ENCODE data around the gene GALNT5. TPM values are rescaled to one million over a fixed set of nuclear protein-coding genes. Genes with fewer than 3 reads are reported as not detected.

Gene GALNT5
- total RNA-seq, 1 donor from 2014 or later, result 5.3 TPM

DNA sequence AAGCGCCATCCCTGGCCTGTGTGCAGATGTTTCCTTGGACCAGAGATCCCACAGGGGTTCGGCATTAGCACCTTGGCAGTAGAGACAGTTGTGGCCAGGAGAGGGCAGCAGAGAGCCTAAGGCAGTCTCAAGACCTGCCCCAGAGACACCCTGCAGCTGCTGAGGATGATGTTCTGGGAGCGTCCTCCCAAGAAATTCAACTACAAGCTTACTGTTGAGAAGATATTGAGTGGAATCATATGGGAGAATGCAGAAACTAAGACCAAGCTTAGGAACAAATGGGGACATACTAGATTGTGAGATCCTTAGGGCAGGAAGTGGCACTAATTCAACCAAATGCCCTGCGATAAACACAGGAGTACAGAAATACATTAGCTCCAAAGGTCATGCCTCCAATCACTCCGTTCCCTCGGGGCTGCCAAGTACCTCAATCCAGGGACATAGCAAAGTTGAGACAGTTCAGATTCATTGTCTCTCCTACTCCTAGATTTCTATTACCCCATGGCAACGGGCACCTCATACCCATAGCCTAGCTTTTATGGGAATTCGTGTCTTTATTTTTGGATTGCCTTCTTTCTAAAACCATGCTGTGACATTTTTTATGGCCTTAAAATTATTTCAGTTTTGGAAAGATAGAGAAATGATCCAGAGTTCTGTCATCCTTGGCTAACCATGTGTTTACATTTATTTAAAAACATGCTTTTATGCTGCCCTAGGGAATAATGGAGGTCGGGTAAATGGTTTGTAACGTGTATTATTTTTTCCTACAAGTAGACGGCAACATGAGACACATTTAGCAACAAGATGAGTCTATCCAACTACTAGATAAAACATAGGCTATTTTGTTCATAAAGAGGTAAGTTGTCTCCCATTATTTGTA is 70.4 kb downstream of the GALNT5 start:
- peak; percentile 90 for DNase-seq (ENCODE audit: extremely low spot score, unreplicated experiment)
- peak overlapping the region; percentile 68 for H3K27ac Mint-ChIP-seq (ENCODE audit: unreplicated experiment)
- H3K9me3 Mint-ChIP-seq (ENCODE audit: unreplicated experiment), result no peaks in the 10 kb centered on the region
- TF ChIP-seq, protein P1, sequence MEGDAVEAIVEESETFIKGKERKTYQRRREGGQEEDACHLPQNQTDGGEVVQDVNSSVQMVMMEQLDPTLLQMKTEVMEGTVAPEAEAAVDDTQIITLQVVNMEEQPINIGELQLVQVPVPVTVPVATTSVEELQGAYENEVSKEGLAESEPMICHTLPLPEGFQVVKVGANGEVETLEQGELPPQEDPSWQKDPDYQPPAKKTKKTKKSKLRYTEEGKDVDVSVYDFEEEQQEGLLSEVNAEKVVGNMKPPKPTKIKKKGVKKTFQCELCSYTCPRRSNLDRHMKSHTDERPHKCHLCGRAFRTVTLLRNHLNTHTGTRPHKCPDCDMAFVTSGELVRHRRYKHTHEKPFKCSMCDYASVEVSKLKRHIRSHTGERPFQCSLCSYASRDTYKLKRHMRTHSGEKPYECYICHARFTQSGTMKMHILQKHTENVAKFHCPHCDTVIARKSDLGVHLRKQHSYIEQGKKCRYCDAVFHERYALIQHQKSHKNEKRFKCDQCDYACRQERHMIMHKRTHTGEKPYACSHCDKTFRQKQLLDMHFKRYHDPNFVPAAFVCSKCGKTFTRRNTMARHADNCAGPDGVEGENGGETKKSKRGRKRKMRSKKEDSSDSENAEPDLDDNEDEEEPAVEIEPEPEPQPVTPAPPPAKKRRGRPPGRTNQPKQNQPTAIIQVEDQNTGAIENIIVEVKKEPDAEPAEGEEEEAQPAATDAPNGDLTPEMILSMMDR (IDR thresholded peaks at IDR 0.05), result peak; percentile 92
- peaks cover 13% of the 10 kb centered on the region for H3K27me3 Mint-ChIP-seq (ENCODE audit: unreplicated experiment)
- peaks cover 31% of the 10 kb centered on the region for H3K4me1 Mint-ChIP-seq (ENCODE audit: unreplicated experiment)
- H3K36me3 Mint-ChIP-seq (ENCODE audit: unreplicated experiment), result no peaks in the 10 kb centered on the region
- H3K4me3 Mint-ChIP-seq (ENCODE audit: unreplicated experiment), result no peak overlapping the region

DNA sequence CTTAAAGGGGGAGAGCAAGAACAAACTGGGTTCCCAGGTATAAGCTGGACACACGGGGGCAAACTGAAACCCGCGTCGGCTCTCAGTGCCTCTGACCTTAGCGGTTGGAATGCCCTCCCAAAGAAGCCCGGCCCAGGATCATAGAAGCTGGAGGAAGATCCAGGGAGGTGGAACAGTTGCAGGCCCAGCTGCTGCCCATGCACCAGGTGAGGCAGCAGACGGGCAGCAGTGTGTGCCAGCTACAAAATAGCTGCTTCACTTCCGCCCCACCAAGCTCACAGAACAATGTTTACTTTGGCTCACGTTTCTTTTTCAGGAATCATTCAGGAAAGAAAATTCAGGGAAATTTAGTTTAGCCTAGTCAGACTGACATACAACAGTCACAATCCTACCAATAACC is 72.0 kb downstream of the GALNT5 start:
- Mint-ChIP-seq H3K9me3 (ENCODE audit: unreplicated experiment) (no peaks in the 10 kb centered on the region), H3K4me1 (ENCODE audit: unreplicated experiment) (peaks cover 31% of the 10 kb centered on the region), H3K27ac (ENCODE audit: unreplicated experiment) (no peak overlapping the region), H3K4me3 (ENCODE audit: unreplicated experiment) (no peak overlapping the region), H3K36me3 (ENCODE audit: unreplicated experiment) (no peaks in the 10 kb centered on the region), H3K27me3 (ENCODE audit: unreplicated experiment) (peaks cover 16% of the 10 kb centered on the region)
- TF ChIP-seq, protein P1 (IDR thresholded peaks at IDR 0.05), result no peak
- DNase-seq (ENCODE audit: extremely low spot score, unreplicated experiment), result no peak

DNA sequence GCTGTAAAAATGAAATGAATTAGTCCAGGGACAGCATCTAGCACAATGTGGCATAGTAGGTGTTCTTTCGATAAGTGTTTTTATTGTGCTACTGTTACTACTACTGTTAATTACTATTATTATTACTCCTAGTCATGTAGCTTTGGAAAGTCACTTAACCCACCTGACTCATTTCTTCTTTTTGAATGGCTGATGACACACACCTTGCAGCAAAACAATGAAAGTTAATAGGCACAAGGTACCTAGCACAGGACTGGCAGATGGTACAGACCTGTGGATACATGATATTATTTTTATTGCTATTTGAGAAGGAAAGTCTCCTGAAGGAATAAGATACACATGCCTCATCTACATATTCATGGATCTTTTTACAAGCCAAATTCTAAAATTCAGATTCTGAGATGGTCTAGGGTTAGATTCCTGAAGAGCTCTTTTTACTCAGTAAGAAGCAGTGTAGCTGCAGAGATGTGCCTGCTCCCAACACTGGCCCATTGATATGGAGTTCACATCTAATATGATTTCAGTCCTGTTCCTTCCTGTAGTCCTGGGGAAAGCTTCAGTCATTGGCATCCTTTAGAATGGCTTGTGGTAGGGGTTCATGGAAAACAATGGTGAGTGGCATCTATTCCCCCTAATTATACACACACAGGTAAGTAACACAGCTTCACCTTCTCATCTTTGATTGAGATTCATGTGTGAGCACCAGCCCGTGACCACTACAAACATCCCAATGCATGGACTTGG is 76.0 kb downstream of the GALNT5 start:
- TF ChIP-seq, protein P1 (IDR thresholded peaks at IDR 0.05), result no peak
- H3K4me1 Mint-ChIP-seq (ENCODE audit: unreplicated experiment), result peaks cover 17% of the 10 kb centered on the region
- no peaks in the 10 kb centered on the region for H3K9me3 Mint-ChIP-seq (ENCODE audit: unreplicated experiment)
- peaks cover 18% of the 10 kb centered on the region for H3K27me3 Mint-ChIP-seq (ENCODE audit: unreplicated experiment)
- no peak for DNase-seq (ENCODE audit: extremely low spot score, unreplicated experiment)
- no peak overlapping the region for H3K4me3 Mint-ChIP-seq (ENCODE audit: unreplicated experiment)
- H3K27ac Mint-ChIP-seq (ENCODE audit: unreplicated experiment), result no peak overlapping the region
- H3K36me3 Mint-ChIP-seq (ENCODE audit: unreplicated experiment), result no peaks in the 10 kb centered on the region

DNA sequence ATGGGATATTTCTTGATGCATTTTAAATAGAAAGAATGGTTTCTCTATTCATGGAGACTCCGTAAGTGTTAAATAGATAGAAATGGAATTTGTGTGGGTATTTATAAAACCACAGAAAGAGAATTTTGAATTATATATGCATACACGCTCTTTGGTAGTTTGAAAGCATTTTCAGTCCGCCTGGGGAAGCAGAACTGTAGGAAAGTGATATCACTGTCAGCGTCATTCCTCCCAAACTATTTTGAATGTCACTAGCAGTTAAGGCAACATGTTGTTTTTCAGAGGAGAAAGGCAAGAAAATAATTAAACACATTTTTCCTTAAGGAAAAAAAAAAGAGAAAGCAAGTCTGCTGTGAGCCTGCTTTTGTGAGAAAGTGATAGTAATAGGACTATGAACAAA is 76.8 kb downstream of the GALNT5 start:
- H3K9me3 Mint-ChIP-seq (ENCODE audit: unreplicated experiment), result no peaks in the 10 kb centered on the region
- no peaks in the 10 kb centered on the region for H3K36me3 Mint-ChIP-seq (ENCODE audit: unreplicated experiment)
- H3K4me3 Mint-ChIP-seq (ENCODE audit: unreplicated experiment), result no peak overlapping the region
- H3K27ac Mint-ChIP-seq (ENCODE audit: unreplicated experiment), result no peak overlapping the region
- H3K4me1 Mint-ChIP-seq (ENCODE audit: unreplicated experiment), result peaks cover 9% of the 10 kb centered on the region
- no peak for DNase-seq (ENCODE audit: extremely low spot score, unreplicated experiment)
- TF ChIP-seq, protein P1 (IDR thresholded peaks at IDR 0.05), result no peak
- peaks cover 18% of the 10 kb centered on the region for H3K27me3 Mint-ChIP-seq (ENCODE audit: unreplicated experiment)

DNA sequence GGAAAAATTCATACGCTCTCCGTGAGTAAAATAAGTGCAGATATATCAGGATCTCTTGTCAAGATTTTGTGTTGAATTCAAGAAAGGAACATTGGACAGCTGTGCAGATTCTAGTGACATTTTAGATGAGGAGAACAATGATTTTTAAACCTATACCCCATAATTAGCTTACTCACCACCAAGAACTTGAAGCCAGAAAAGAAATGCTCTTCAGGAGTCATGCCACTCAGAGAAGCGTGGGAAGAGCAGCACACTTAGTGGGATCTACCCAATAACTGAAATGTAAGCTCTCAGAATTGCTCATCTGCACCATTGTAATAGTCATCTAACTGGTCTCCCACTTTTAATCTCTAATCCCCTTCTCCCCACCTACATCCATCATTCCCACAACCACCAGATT is 77.3 kb downstream of the GALNT5 start:
- Mint-ChIP-seq H3K27me3 (ENCODE audit: unreplicated experiment) (peaks cover 18% of the 10 kb centered on the region), H3K9me3 (ENCODE audit: unreplicated experiment) (no peaks in the 10 kb centered on the region), H3K27ac (ENCODE audit: unreplicated experiment) (no peak overlapping the region), H3K4me1 (ENCODE audit: unreplicated experiment) (peaks cover 9% of the 10 kb centered on the region), H3K4me3 (ENCODE audit: unreplicated experiment) (no peak overlapping the region), H3K36me3 (ENCODE audit: unreplicated experiment) (no peaks in the 10 kb centered on the region)
- TF ChIP-seq, protein P1 (IDR thresholded peaks at IDR 0.05), result no peak
- no peak for DNase-seq (ENCODE audit: extremely low spot score, unreplicated experiment)
